HepG2 (cell line): ENCODE measurements around the gene CERS6. TPM values are rescaled to one million over a fixed set of nuclear protein-coding genes. Genes with fewer than 3 reads are reported as not detected.

Experiments used
- ATRX ChIP-seq: sonication (generic); formaldehyde crosslinking; IDR thresholded peaks from 2 replicates; pipeline ENCODE4 v1.4.0; 2020; ENCODE audit warnings: missing genetic modification reagents, borderline replicate concordance
- KLF6 ChIP-seq: IDR thresholded peaks from 2 replicates; pipeline ENCODE4 v1.8.0; 2016; ENCODE audit warnings: missing biosample characterization, missing genetic modification reagents
- MEF2D ChIP-seq: sonication (generic); formaldehyde crosslinking; IDR thresholded peaks from 2 replicates; pipeline ENCODE4 v1.5.1; 2020; ENCODE audit warnings: mild to moderate bottlenecking, missing genetic modification reagents
- MZF1 ChIP-seq: sonication (generic); formaldehyde crosslinking; IDR thresholded peaks from 2 replicates; pipeline ENCODE4 v1.8.1; 2023; ENCODE audit warnings: mild to moderate bottlenecking, missing genetic modification reagents, borderline replicate concordance
- NPAS2 ChIP-seq: sonication (generic); formaldehyde crosslinking; IDR thresholded peaks from 2 replicates; pipeline ENCODE4 v1.8.0; 2022; ENCODE audit warnings: mild to moderate bottlenecking, missing genetic modification reagents, borderline replicate concordance
- SYNCRIP ChIP-seq: fragments of 200-400 bp; formaldehyde crosslinking; IDR thresholded peaks from 2 replicates; pipeline ENCODE4 v1.6.1; 2018; ENCODE audit warnings: mild to moderate bottlenecking, low read depth, low read length; ENCODE audit not compliant: insufficient read depth
- YEATS2 ChIP-seq: sonication (generic); formaldehyde crosslinking; IDR thresholded peaks from 2 replicates; pipeline ENCODE4 v1.4.0; 2020; ENCODE audit warnings: missing genetic modification reagents, borderline replicate concordance
- ZNF124 ChIP-seq: sonication (generic); formaldehyde crosslinking; IDR thresholded peaks from 2 replicates; pipeline ENCODE4 v1.4.0; 2020; ENCODE audit warnings: missing genetic modification reagents
- ZNF251 ChIP-seq: sonication (generic); formaldehyde crosslinking; IDR thresholded peaks from 2 replicates; pipeline ENCODE4 v1.9.0; 2021; ENCODE audit warnings: mild to moderate bottlenecking, missing genetic modification reagents
- ZNF44 ChIP-seq: sonication (generic); formaldehyde crosslinking; IDR thresholded peaks from 2 replicates; pipeline ENCODE4 v1.5.1; 2020; ENCODE audit warnings: mild to moderate bottlenecking, missing genetic modification reagents
- ZNF572 ChIP-seq: sonication (generic); formaldehyde crosslinking; IDR thresholded peaks from 2 replicates; pipeline ENCODE4 v1.5.1; 2020; ENCODE audit warnings: mild to moderate bottlenecking, missing genetic modification reagents
- ZNF589 ChIP-seq: sonication (generic); formaldehyde crosslinking; conservative IDR thresholded peaks from 2 replicates; pipeline ENCODE4 v1.8.0; 2022; ENCODE audit warnings: mild to moderate bottlenecking, moderate library complexity, missing genetic modification reagents
- polyA plus RNA-seq, 8 experiments: library from polyadenylated mRNA; depleted of rRNA in 3 of 8; stranded (reverse) in 7 of 8; unstranded in 1 of 8; fragments of >200 nt; fragmentation: Illumina TruSeq in 4 of 8; extraction: Trizol in 4 of 8; gene quantifications; 2 replicates each; pipeline versions ENCODE4 v1.2.1 to v1.2.3, GENCODE V29; 2011 to 2016; ENCODE audit warnings: low read depth in 4 of 8, missing spikeins in 1 of 8, mixed read lengths in 1 of 8; ENCODE audit not compliant: insufficient read depth in 1 of 8
- total RNA-seq, 5 experiments: library from RNA; depleted of rRNA; stranded (reverse); fragments of >200 nt; fragmentation: Illumina TruSeq; extraction: Trizol; gene quantifications; 2 replicates each; pipeline ENCODE4 v1.2.3, GENCODE V29; 2016; ENCODE audit warnings: low read depth in 1 of 5
- TF ChIP-seq, protein P1 (sequence below), 2 experiments: fragments of 450-650 bp in 1 of 2; sonication (generic) in 1 of 2; formaldehyde crosslinking in 1 of 2; IDR thresholded peaks; 2 replicates each; pipeline versions ENCODE4 v1.6.1 to v1.8.0; 2016 to 2022; ENCODE audit warnings: antibody characterized with exemption in 1 of 2, mild to moderate bottlenecking in 1 of 2, missing genetic modification reagents in 1 of 2

CERS6 gene
- total and polyA plus RNA-seq, 2 of the 13 experiments (the other 11 are each of a cell fraction or from before 2014, with no cell fraction given): 10.1 to 20.3 TPM

DNA sequence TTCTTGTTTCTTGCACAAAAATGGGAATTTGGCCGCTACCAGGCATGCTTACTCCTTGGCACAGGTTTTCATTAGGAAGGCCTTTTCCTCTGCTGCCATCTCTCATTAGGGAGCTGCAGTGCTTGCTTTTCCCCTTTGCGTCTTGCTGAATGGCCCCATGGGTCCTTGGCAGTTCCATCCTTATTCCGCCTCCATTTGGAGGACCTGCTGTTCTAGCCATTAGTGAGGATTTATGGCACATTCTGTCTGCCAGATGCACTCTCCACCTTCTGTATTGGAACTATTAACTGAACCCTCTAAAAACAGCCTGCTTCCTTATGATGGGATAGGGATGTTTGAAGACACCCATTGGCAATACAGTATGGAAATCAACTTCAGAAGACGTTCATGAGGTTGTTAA lies 242.9 kb downstream of the CERS6 start (continued):
- TF ChIP-seq, protein P1, sequence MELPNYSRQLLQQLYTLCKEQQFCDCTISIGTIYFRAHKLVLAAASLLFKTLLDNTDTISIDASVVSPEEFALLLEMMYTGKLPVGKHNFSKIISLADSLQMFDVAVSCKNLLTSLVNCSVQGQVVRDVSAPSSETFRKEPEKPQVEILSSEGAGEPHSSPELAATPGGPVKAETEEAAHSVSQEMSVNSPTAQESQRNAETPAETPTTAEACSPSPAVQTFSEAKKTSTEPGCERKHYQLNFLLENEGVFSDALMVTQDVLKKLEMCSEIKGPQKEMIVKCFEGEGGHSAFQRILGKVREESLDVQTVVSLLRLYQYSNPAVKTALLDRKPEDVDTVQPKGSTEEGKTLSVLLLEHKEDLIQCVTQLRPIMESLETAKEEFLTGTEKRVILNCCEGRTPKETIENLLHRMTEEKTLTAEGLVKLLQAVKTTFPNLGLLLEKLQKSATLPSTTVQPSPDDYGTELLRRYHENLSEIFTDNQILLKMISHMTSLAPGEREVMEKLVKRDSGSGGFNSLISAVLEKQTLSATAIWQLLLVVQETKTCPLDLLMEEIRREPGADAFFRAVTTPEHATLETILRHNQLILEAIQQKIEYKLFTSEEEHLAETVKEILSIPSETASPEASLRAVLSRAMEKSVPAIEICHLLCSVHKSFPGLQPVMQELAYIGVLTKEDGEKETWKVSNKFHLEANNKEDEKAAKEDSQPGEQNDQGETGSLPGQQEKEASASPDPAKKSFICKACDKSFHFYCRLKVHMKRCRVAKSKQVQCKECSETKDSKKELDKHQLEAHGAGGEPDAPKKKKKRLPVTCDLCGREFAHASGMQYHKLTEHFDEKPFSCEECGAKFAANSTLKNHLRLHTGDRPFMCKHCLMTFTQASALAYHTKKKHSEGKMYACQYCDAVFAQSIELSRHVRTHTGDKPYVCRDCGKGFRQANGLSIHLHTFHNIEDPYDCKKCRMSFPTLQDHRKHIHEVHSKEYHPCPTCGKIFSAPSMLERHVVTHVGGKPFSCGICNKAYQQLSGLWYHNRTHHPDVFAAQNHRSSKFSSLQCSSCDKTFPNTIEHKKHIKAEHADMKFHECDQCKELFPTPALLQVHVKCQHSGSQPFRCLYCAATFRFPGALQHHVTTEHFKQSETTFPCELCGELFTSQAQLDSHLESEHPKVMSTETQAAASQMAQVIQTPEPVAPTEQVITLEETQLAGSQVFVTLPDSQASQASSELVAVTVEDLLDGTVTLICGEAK (IDR thresholded peaks at IDR 0.05): no peak
- TF ChIP-seq, protein P1 (CRISPR knock-in tag; IDR thresholded peaks at IDR 0.05): no peak
- TF ChIP-seq ZNF572: no peak
- TF ChIP-seq ATRX (CRISPR knock-in tag): no peak
- TF ChIP-seq ZNF251 (CRISPR knock-in tag): no peak
- TF ChIP-seq ZNF589 (CRISPR knock-in tag): no peak
- no peak for TF ChIP-seq ZNF44 (CRISPR knock-in tag)
- TF ChIP-seq YEATS2 (CRISPR knock-in tag): no peak
- no peak for TF ChIP-seq MEF2D (CRISPR knock-in tag)
- no peak for TF ChIP-seq NPAS2 (CRISPR knock-in tag)
- TF ChIP-seq ZNF124: no peak
- no peak for TF ChIP-seq KLF6 (CRISPR knock-in tag)
- TF ChIP-seq SYNCRIP: no peak
- TF ChIP-seq MZF1: no peak
